ENCODE results near the gene MGAT5B.
"Not testable (repeated sequence)": the region's sequence is repeated elsewhere in the genome, so short reads cannot be mapped to it uniquely, and the experiment has no call there.

The MGAT5B gene, protein sequence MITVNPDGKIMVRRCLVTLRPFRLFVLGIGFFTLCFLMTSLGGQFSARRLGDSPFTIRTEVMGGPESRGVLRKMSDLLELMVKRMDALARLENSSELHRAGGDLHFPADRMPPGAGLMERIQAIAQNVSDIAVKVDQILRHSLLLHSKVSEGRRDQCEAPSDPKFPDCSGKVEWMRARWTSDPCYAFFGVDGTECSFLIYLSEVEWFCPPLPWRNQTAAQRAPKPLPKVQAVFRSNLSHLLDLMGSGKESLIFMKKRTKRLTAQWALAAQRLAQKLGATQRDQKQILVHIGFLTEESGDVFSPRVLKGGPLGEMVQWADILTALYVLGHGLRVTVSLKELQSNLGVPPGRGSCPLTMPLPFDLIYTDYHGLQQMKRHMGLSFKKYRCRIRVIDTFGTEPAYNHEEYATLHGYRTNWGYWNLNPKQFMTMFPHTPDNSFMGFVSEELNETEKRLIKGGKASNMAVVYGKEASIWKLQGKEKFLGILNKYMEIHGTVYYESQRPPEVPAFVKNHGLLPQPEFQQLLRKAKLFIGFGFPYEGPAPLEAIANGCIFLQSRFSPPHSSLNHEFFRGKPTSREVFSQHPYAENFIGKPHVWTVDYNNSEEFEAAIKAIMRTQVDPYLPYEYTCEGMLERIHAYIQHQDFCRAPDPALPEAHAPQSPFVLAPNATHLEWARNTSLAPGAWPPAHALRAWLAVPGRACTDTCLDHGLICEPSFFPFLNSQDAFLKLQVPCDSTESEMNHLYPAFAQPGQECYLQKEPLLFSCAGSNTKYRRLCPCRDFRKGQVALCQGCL

DNA sequence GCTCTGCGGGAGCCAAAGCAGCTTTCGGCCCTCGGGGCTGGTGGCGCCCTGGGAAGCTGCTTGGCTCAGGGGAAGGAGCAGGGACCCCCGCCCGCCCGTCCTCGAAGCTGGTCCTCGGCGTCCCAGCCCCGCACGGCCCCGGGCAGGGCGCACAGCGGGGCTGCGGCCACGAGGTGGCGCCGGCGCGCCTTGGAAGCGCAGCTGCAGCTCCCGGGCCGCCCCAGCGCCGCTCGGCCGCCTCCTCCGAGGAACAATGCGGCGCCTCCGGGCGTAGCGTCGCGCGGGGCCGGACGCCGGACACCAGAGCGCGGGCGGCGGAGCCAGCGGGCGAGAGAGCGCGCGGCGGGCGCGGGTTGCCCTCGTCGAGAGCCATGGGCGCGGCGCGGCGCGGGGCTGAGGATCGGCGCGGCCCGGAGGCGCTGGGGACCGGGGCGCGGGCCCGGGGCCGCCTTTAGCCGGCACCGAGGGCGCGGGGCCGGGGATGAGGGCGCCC, at the start of gene MGAT5B:
Gene MGAT5B, plus strand, starts transcription at position 229 of the 493 bp plus-strand sequence. CDS start 626 bp downstream, outside the sequence.
- peak; percentile 90 for DNase-seq

DNA sequence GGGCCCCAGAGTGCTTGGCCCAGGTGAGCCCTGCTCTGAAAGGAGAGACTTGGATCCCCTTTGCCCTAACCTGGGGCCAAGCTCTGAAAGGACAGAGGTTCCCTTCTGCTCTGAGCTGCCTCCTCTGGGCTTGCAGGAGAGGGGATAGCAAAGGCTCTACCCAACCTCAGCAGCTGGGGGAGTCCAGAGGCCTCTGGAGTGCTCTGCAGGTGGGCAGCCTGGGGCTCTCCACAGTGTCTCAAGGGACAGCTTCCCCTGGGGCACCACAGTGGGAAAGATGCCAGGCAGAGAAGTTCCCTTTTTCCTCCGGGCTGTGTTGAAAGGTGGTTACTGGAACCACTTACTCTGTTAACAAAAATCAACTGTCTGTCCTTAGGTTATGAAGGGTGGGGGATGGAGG, 48.2 kb upstream of the MGAT5B start:
- DNase-seq, result no peak

- DNase-seq, result no peak
Observed at GRCh38 chr17:76820561-76820960, 47.6 kb upstream of the MGAT5B start.

DNA sequence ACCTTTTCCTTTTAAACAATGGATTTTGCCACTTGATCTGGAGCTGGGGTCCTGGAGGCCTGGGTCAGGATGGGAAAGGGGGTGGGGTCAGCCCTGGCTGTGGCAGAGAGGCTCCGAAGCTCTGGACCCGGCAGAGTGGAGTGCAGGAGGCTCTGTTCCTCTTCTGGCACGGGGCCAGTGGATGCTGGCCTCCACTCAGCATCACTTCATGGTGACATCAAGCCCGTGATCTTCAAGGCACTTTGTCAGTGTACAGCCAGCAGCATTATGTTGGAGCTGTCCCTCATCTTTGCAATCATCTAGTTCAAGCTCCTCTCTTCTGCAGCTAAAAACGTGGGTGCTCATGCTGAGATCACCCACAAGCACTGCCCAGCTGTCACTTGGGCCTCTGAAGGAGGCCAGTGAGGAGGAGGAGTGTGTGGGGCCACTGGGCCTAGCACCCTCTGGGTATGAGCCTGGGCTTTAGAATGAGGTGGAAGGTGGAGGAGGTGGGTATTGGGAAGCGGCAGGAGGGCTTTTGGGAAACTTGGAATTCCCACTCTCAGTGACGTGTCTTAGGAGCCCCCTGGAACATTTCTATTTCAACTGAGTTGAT, 45.9 kb upstream of the MGAT5B start:
- DNase-seq, result peak; percentile 14

- DNase-seq, result no peak
Observed at GRCh38 chr17:76824093-76824492, 44.1 kb upstream of the MGAT5B start.

DNA sequence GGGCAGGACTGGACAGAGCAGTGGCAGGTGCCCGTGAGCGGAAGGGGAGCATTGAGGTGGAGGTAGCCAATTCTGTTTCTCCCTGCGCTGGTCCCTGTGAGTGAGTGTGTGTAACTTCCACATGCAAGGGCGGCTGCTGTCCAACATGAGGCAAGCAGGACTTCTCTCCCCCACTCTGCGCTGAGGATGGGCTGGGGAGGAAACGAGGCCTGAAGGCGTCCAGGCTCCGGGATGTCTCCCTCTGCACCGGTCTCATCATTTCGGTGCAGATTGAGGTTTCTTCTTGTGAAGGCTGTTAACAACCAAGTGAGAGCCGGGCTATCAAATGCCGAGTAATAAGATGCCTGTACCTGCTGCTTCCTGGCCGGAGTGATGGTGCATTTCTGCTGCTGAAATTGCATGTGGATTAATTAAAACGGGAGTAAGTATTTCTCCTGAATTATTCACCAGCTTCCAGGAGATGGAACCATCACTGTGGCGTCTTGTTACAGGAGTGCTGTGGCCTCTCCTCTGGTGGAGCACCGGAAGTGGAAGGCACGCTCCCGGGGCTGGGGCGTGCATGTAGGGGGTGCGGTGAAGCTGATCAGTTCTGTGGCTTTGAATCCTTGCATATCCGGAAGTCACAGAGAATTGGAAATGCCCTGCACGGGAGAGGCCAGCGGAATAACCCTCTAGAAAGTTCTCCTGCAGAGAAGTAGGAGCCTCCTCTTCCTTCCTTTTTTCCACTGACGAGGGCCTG, 41.7 kb upstream of the MGAT5B start:
- no peak for DNase-seq

DNA sequence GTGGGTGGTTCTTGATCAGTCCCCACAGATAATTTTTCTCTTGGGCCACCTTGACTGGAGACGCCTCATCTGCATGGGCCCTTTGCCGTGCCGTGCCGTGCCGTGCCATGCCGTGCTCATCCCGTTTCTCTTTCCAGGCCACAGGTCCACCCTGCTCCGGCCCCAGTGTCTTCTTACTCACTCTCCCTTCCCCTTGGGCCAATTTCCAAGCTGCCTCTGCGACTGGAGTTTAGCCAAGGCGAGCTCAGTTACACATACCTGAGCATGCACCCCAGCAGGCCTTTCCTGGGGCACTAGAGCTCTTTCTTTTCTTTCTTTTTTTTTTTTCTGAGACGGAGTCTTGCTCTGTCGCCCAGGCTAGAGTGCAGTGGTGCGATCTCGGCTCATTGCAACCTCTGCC, 40.5 kb upstream of the MGAT5B start:
- no peak for DNase-seq

DNA sequence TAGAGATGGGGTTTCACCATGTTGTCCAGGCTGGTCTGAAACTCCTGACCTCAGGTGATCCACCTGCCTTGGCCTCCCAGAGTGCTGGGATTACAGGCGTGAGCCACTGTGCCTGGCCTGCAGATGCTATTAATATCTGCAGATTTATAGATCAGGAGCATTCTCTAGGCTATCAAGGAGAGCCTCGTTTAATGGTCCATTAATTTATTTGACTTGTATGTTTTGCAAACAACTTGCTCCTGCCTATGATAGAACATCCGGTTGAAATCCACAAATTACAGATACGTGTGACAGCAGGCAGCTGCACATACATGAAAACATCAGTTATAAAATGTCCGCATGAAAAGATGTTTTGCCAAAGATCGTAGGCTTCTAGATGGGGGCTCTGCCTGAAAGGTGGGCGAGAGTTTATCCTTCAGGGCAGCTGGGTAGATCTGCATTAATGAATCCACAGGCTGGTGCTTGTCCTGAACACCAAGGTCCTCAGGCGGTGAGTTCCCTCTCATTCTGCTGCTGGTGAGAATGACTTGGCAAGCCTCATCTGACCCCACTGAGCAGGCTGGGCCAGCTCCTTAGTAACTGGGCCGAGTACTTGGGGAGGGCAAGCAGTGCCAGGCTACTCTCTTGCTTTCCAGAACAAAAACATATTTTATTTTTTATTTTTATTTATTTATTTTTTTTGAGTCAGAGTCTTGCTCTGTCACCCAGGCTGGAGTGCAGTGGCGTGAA, 37.1 kb upstream of the MGAT5B start:
- no peak for DNase-seq

- DNase-seq, result no peak
Observed at GRCh38 chr17:76833034-76833644, 35.1 kb upstream of the MGAT5B start.

- no peak for DNase-seq
Observed at GRCh38 chr17:76833747-76834146, 34.5 kb upstream of the MGAT5B start.

DNA sequence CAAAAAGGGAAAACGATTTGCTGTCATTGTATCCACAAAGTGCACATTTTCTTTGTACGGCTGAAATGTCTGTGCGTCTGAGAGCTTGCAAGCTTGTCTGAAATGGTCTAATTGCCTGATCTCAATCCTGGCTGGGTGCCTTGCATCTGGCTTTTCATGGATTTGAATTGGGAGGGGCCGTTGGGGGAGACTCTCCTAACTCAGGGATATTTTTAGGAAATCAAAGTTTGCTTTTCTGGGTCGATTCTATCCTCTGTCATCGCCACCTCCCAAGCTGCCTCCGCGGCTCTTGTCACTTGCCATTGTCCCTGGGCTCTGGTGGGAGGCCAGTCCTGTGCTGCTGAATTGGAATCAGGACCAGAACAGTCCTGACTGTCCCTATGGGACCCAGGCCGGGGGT, 33.3 kb upstream of the MGAT5B start:
- DNase-seq, result no peak

- DNase-seq, result peak; percentile 20
Observed at GRCh38 chr17:76840443-76840767, 27.8 kb upstream of the MGAT5B start.

DNA sequence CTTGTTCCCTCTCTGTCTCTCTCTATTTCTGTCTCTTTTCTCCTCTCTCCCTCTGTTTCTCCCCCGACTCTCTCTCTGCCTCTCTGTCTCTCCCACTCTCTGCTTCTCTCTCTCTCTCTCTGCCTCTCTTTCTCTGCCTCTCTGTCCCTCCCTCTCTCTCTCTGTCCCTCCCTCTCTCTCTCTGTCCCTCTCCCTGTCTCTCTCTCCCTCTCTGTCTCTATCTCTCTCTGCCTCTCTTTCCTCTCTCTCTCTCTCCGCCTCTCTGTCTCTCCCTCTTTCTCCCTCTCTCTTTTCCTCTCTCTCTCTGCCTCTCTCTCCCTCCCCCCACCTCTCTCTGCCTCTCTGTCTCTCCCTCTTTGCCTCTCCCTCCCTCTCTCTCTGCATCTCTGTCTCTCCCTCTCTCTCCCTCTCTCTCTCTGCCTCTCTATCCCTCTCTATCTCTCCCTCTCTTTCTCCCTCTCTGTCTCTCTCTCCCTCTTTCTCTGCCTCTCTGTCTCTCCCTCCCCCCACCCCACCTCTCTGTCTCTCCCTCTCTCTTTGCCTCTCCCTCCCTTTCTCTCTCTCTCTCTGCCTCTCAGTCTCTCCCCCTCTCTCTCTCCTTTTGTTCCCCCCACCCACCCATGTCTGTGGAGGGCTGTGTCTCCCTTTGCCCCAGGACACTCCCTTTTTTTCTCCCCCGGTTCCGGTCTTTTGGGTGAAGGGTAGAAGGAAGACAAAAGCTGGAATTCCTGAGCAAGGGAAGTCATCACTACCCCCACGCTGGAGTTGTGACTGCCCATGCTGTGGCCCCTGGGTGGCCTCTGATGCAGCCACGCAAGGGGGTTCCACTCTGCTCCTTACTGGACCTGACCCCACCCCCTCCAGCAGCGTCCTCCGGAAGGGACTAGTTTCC, 27.1 kb upstream of the MGAT5B start:
- DNase-seq, result no peak

GRCh38 chr17:76841776-76842405, 26.3 kb upstream of the MGAT5B start:
- DNase-seq, result no peak

- DNase-seq, result not testable (repeated sequence)
Observed at GRCh38 chr17:76843068-76843467, 25.1 kb upstream of the MGAT5B start.

GRCh38 chr17:76843703-76844484, 24.3 kb upstream of the MGAT5B start:
- DNase-seq, result peak; percentile 22

GRCh38 chr17:76844485-76844829, 23.7 kb upstream of the MGAT5B start:
- no peak for DNase-seq

GRCh38 chr17:76844846-76845245, 23.4 kb upstream of the MGAT5B start:
- no peak for DNase-seq

DNA sequence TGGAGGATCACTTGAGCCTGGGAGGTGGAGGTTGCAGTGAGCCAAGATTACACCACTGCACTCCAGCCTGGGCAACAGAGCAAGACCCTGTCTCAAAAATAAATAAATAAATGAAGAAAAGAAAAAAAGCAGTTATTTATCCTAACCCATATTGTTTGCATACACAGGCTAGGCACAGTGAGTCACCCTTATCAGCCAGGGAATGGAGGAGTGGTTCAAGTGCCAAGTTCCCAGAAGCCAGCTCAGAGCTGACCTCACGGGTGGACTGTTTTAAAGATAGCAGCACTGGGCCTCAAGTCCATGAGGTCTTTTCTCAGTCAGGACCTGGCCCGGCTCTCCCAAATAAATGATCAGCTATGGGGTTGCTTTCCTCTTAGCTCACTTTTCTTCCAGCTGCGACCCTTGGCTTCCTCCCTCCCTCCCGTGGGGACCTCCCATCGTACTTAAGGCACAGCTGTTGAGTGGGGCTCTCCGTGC, 22.6 kb upstream of the MGAT5B start:
- DNase-seq, result no peak
